ENCODE data around the gene TRAPPC3L. TPM values are rescaled to one million over a fixed set of nuclear protein-coding genes. Genes with fewer than 3 reads are reported as not detected.

Gene TRAPPC3L
- total and polyA plus RNA-seq, 9 of the 15 experiments (the other 6 are each of a cell fraction or from before 2014, with no cell fraction given), result not detected

GRCh38 chr6:116511424-116512110, 33.9 kb downstream of the TRAPPC3L start, which contains the start of gene CALHM5 (continued):
- TF ChIP-seq CBFA2T2 (conservative IDR thresholded peaks at IDR 0.05) (0 out of 2 replicates have a peak, but pooled peaks have one; percentile 4), EP300 (IDR thresholded peaks at IDR 0.05; ENCODE audit: low read length) (peak; percentile 33; the same call in 1 of the 2 replicates), EGR1 (conservative IDR thresholded peaks at IDR 0.05) (no peak), RAD51 (IDR thresholded peaks at IDR 0.05; ENCODE audit: borderline replicate concordance, low read depth) (no peak), TRIM24 (IDR thresholded peaks at IDR 0.05) (0 out of 4 replicates have a peak, but pooled peaks of 1 of the 2 experiments have one; percentile 13), MEIS2 (IDR thresholded peaks at IDR 0.05; ENCODE audit: partially characterized antibody) (peak; percentile 3), ILF3 (IDR thresholded peaks at IDR 0.05; ENCODE audit: borderline replicate concordance) (peak; percentile 59; the same call in 1 of the 2 replicates), NFE2 (IDR thresholded peaks at IDR 0.05; ENCODE audit: low read depth) (0 out of 2 replicates have a peak, but pooled peaks have one; percentile 12), FOS (IDR thresholded peaks at IDR 0.05; ENCODE audit: extremely low read depth, insufficient read length) (no peak), SMC3 (conservative IDR thresholded peaks at IDR 0.05; ENCODE audit: insufficient read depth, low read depth, low read length) (peak; percentile 31; the same call in 1 of the 2 replicates), MCM7 (IDR thresholded peaks at IDR 0.05) (no peak), ATF7 (IDR thresholded peaks at IDR 0.05) (peak; percentile 74; the same call in 1 of the 2 replicates), CBFA2T3 (IDR thresholded peaks at IDR 0.05) (peak; percentile 27; the same call in 1 of the 2 replicates), BCL6 (CRISPR knock-in tag; IDR thresholded peaks at IDR 0.05) (no peak), ELF2 (CRISPR knock-in tag; IDR thresholded peaks at IDR 0.05) (no peak), DPF2 (IDR thresholded peaks at IDR 0.05) (peak; percentile 34; the same call in 1 of the 2 replicates), ZNF695 (CRISPR knock-in tag; IDR thresholded peaks at IDR 0.05) (no peak), GATAD2B (IDR thresholded peaks at IDR 0.05; ENCODE audit: borderline replicate concordance) (peak; percentile 46; the same call in 1 of the 2 replicates), FOXM1 (IDR thresholded peaks at IDR 0.05; ENCODE audit: low read depth) (no peak), FOXM1 (CRISPR knock-in tag; IDR thresholded peaks at IDR 0.05; ENCODE audit: low read depth) (no peak), CEBPB (tag; IDR thresholded peaks at IDR 0.05) (peak; percentile 93), MEF2D (tag; conservative IDR thresholded peaks at IDR 0.05; ENCODE audit: low read depth) (peak; percentile 55; the same call in 1 of the 2 replicates)
- TF ChIP-seq, protein P1, sequence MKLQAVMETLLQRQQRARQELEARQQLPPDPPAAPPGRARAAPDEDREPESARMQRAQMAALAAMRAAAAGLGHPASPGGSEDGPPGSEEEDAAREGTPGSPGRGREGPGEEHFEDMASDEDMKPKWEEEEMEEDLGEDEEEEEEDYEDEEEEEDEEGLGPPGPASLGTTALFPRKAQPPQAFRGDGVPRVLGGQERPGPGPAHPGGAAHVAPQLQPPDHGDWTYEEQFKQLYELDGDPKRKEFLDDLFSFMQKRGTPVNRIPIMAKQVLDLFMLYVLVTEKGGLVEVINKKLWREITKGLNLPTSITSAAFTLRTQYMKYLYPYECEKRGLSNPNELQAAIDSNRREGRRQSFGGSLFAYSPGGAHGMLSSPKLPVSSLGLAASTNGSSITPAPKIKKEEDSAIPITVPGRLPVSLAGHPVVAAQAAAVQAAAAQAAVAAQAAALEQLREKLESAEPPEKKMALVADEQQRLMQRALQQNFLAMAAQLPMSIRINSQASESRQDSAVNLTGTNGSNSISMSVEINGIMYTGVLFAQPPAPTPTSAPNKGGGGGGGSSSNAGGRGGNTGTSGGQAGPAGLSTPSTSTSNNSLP (IDR thresholded peaks at IDR 0.05; ENCODE audit: borderline replicate concordance, low read depth, low read length), result peak; percentile 99
- TF ChIP-seq, protein P2, sequence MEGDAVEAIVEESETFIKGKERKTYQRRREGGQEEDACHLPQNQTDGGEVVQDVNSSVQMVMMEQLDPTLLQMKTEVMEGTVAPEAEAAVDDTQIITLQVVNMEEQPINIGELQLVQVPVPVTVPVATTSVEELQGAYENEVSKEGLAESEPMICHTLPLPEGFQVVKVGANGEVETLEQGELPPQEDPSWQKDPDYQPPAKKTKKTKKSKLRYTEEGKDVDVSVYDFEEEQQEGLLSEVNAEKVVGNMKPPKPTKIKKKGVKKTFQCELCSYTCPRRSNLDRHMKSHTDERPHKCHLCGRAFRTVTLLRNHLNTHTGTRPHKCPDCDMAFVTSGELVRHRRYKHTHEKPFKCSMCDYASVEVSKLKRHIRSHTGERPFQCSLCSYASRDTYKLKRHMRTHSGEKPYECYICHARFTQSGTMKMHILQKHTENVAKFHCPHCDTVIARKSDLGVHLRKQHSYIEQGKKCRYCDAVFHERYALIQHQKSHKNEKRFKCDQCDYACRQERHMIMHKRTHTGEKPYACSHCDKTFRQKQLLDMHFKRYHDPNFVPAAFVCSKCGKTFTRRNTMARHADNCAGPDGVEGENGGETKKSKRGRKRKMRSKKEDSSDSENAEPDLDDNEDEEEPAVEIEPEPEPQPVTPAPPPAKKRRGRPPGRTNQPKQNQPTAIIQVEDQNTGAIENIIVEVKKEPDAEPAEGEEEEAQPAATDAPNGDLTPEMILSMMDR (IDR thresholded peaks at IDR 0.05 in 2 of 3, conservative IDR thresholded peaks at IDR 0.05 in 1 of 3; ENCODE audit: insufficient read depth in 2 of 3, low read depth in 1 of 3, low read length in 3 of 3), result peak; percentile 55 to 84 (median 72)
